NCI-H2081 (cell line): ENCODE results near the gene ASB5.
"Not testable (repeated sequence)": the region's sequence is repeated elsewhere in the genome, so short reads cannot be mapped to it uniquely, and the experiment has no call there.

Experiments
- DNase-seq, 2 experiments: peaks; one replicate each; lab custom pipeline; 2025; lab: John Stamatoyannopoulos, UW

Gene ASB5

GRCh38 chr4:176268963-176269362, at the start of gene ASB5:
TSS of gene ASB5 (minus strand) at chr4:176269222. CDS start at chr4:176269108, 114 bp downstream.
- DNase-seq = no peak

- DNase-seq = no peak
Measured at GRCh38 chr4:176313596-176314336, 44.7 kb upstream of the ASB5 start.

GRCh38 chr4:176309772-176310171, 40.8 kb upstream of the ASB5 start:
- DNase-seq = no peak

GRCh38 chr4:176309046-176309445, 40.0 kb upstream of the ASB5 start:
- DNase-seq = no peak

- DNase-seq = no peak
Measured at GRCh38 chr4:176308441-176308840, 39.4 kb upstream of the ASB5 start.

- DNase-seq = no peak
Measured at GRCh38 chr4:176307666-176307930, 38.6 kb upstream of the ASB5 start.

GRCh38 chr4:176306837-176307665, 38.0 kb upstream of the ASB5 start:
- DNase-seq = no peak

- DNase-seq = no peak
Measured at GRCh38 chr4:176303938-176304337, 34.9 kb upstream of the ASB5 start.

GRCh38 chr4:176302283-176303275, 33.6 kb upstream of the ASB5 start:
- DNase-seq = no peak

- DNase-seq = no peak
Measured at GRCh38 chr4:176300565-176300964, 31.5 kb upstream of the ASB5 start.

- DNase-seq = no peak
Measured at GRCh38 chr4:176300036-176300435, 31.0 kb upstream of the ASB5 start.

- DNase-seq = no peak
Measured at GRCh38 chr4:176298664-176299063, 29.6 kb upstream of the ASB5 start.

GRCh38 chr4:176295907-176296306, 26.9 kb upstream of the ASB5 start:
- DNase-seq = not testable (repeated sequence)

- no peak for DNase-seq
Measured at GRCh38 chr4:176293660-176294059, 24.6 kb upstream of the ASB5 start.

- no peak for DNase-seq
Measured at GRCh38 chr4:176292920-176293319, 23.9 kb upstream of the ASB5 start.

- DNase-seq = no peak
Measured at GRCh38 chr4:176291748-176292147, 22.7 kb upstream of the ASB5 start.

GRCh38 chr4:176290520-176290919, 21.5 kb upstream of the ASB5 start:
- DNase-seq = no peak

- no peak for DNase-seq
Measured at GRCh38 chr4:176289561-176289960, 20.5 kb upstream of the ASB5 start.

GRCh38 chr4:176288020-176288419, 19.0 kb upstream of the ASB5 start:
- no peak for DNase-seq

GRCh38 chr4:176287546-176287945, 18.5 kb upstream of the ASB5 start:
- no peak for DNase-seq

- DNase-seq = no peak
Measured at GRCh38 chr4:176286728-176287127, 17.7 kb upstream of the ASB5 start.

GRCh38 chr4:176279560-176279959, 10.5 kb upstream of the ASB5 start:
- DNase-seq = not testable (repeated sequence)
